Thymus (tissue), 11 donors: ENCODE results near the gene BBOF1. TPM values are rescaled to one million over a fixed set of nuclear protein-coding genes. Genes with fewer than 3 reads are reported as not detected.
"Not testable (repeated sequence)": the region's sequence is repeated elsewhere in the genome, so short reads cannot be mapped to it uniquely, and the experiment has no call there.

Experiments used
- DNase-seq, 9 donors: peaks; one replicate each; pipeline ENCODE4 v3.0.0-alpha.2; 2013; ENCODE audit warnings: low spot score in 9 of 9, low read depth in 6 of 9, missing footprints in 1 of 9
- H3K27ac ChIP-seq, 2 donors: one replicate each; pipeline ENCODE4 v1.5.1; 2013; ENCODE audit warnings: control low read depth in 1 of 2, low read depth in 1 of 2, low read length in 1 of 2, mild to moderate bottlenecking in 1 of 2, moderate library complexity in 1 of 2
- H3K27me3 ChIP-seq, 2 donors: one replicate each; pipeline ENCODE4 v1.5.1; 2013; ENCODE audit warnings: low read length in 1 of 2; ENCODE audit not compliant: control insufficient read depth in 2 of 2, insufficient read depth in 1 of 2
- H3K36me3 ChIP-seq, 2 donors: one replicate each; pipeline ENCODE4 v1.5.1; 2013; ENCODE audit warnings: low read length in 1 of 2, mild to moderate bottlenecking in 1 of 2, moderate library complexity in 1 of 2; ENCODE audit not compliant: control insufficient read depth in 2 of 2, insufficient read depth in 2 of 2
- H3K4me1 ChIP-seq, 2 donors: one replicate each; pipeline ENCODE4 v1.5.1; 2013; ENCODE audit warnings: low read length in 2 of 2; ENCODE audit not compliant: control insufficient read depth in 2 of 2, insufficient read depth in 2 of 2
- H3K4me3 ChIP-seq, 2 donors: one replicate each; pipeline ENCODE4 v1.5.1; 2013; ENCODE audit warnings: low read length in 2 of 2, control low read depth in 1 of 2, mild to moderate bottlenecking in 1 of 2
- H3K9me3 ChIP-seq, 2 donors: one replicate each; pipeline ENCODE4 v1.5.1; 2013; ENCODE audit warnings: low read length in 1 of 2, mild to moderate bottlenecking in 1 of 2; ENCODE audit not compliant: control insufficient read depth in 2 of 2, insufficient read depth in 1 of 2
- WGBS: extraction: QIAGEN DNeasy Blood & Tissue Kit; methylation state at CpG from one replicate; pipeline ENCODE4 v1.1.7; 2013; 5-methylcytosine and 5-hydroxymethylcytosine counted together
- polyA plus RNA-seq: library from polyadenylated mRNA; stranded (reverse); fragments of 200-250 nt; gene quantifications from one replicate; pipeline ENCODE4 v1.2.3, GENCODE V29; 2013
- total RNA-seq: library from RNA; stranded (reverse); fragments of 120-200 nt; gene quantifications from one replicate; pipeline ENCODE4 v1.2.4, GENCODE V29; 2013
- donor health status: healthy.

Gene BBOF1
- total and polyA plus RNA-seq, 2 donors, result 4.2 to 5.1 TPM

DNA sequence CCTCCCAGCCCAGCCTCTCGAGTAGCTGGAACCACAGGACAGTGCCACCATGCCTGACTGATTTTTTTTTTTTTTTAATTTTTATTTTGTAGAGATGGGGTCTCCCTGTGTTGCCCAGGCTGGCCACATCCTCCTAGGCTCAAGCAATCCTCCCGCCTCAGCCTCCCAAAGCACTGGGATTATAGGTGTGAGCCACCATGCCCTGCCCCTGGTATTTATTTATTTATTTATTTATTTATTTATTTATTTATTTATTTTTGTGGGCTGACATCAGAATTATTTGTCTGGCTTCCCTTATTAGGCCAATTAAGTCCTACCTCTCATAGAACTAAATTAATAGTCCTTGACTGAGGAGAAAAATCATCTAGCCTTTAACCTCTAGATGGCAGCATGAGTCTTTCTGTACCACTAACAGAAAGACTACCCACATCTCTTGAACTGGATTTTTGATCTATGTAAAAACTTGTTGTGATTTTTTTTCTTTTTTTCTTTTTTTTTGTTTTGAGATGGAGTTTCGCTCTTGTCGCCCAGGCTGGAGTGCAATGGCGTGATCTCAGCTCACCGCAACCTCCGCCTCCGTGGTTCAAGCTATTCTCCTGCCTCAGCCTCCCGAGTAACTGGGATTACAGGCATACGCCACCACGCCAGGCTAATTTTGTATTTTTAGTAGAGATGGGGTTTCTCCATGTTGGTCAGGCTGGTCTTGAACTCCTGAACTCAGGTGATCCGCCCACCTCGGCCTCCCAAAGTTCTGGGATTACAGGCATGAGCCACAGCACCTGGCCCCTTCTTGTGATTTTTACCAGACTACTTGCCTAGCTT is 92.5 kb downstream of the BBOF1 start:
- 96% methylated on average over 13 of the region's 13 CpGs for WGBS
- H3K4me1 ChIP-seq, H3K27me3 ChIP-seq, H3K27ac ChIP-seq, H3K9me3 ChIP-seq, H3K4me3 ChIP-seq, H3K36me3 ChIP-seq: not testable (repeated sequence)
- peak; percentile 6 to 68 (median 32) for DNase-seq

Other genes with a start within 250 kb of the BBOF1 start
- gene PTGR2, start 167.5 kb upstream of the BBOF1 start, total RNA-seq, result 4.9 TPM
- gene PTGR2, start 167.5 kb upstream of the BBOF1 start, polyA plus RNA-seq, result 7.9 TPM
- 45.0 TPM for gene ZNF410, start 132.5 kb upstream of the BBOF1 start, total RNA-seq
- gene ZNF410, start 132.5 kb upstream of the BBOF1 start, polyA plus RNA-seq, result 53.4 TPM
- gene FAM161B, start 69.3 kb upstream of the BBOF1 start, total RNA-seq, result 1.7 TPM
- 4.1 TPM for gene FAM161B, start 69.3 kb upstream of the BBOF1 start, polyA plus RNA-seq
- gene COQ6, start 69.0 kb upstream of the BBOF1 start, total RNA-seq, result 13.3 TPM
- 19.5 TPM for gene COQ6, start 69.0 kb upstream of the BBOF1 start, polyA plus RNA-seq
- gene ENTPD5, start 61 bp upstream of the BBOF1 start, total RNA-seq, result 3.5 TPM
- 6.2 TPM for gene ENTPD5, start 61 bp upstream of the BBOF1 start, polyA plus RNA-seq
- 8.6 TPM for gene ALDH6A1, start 65.1 kb downstream of the BBOF1 start, total RNA-seq
- gene ALDH6A1, start 65.1 kb downstream of the BBOF1 start, polyA plus RNA-seq, result 9.2 TPM
- 11.6 TPM for gene LIN52, start 65.6 kb downstream of the BBOF1 start, total RNA-seq
- 8.9 TPM for gene LIN52, start 65.6 kb downstream of the BBOF1 start, polyA plus RNA-seq
- 0.05 TPM for gene VSX2, start 220.1 kb downstream of the BBOF1 start, total RNA-seq
- gene VSX2, start 220.1 kb downstream of the BBOF1 start, polyA plus RNA-seq, result 0.14 TPM